SIG-M5 (cell line): ENCODE results near the gene ARL16.

Experiments used
- DNase-seq: peaks from one replicate; lab custom pipeline; 2025; lab: John Stamatoyannopoulos, UW

ARL16 gene

DNA sequence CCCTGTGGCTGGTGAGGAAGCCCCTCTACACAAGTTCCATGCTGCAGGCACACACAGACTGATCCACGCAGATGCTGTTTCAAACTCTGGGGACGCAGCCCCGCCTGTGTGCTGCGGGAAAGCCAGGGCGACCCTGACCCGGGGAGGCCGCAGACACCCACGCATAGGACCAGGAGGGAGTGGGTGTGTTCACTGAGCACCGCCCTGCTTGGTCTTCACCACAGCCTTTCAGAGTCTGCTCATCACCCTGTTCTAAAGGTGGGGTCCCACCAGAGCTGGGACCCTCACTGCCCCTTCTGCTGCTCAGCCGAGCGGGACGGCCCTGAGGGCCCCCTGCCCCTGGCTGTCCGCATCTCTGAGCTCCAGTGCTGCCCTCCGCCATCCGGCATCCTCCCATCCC is 39.1 kb downstream of the ARL16 start:
- no peak for DNase-seq

DNA sequence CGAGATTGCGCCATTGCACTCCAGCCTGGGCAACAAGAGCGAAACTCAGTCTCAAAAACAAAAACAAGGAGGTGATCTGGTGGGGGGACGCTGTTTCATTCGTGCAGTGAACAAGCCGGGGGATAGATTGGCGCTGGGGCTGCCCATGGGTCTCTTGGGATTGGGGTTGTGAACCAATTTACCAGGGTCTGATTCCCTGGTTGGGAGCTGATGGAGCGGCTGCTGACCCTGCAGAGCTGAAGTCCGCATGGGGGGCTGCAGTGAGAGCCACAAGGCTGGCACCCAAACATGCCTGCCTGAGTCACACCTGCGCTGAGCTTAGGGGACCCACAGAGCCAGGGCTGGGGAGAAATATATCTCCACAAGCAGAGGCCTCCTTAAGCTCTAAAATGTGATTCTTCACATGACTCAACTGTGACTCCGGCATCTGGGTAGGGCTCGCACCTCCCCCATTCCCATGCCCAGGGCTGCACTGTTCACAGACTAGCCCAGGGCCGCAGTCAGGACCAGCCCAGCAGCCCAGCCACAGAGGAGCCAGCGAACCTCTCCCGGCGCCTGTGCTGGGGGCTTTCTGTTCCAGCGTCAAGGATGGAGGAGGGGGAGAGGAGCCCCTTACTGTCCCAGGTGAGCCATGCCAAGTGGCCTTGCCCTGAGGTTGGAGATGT is 41.6 kb downstream of the ARL16 start:
- DNase-seq = no peak

GRCh38 chr17:81640011-81640410 is 43.6 kb downstream of the ARL16 start:
- DNase-seq = no peak

GRCh38 chr17:81638683-81639082 is 44.9 kb downstream of the ARL16 start:
- no peak for DNase-seq

GRCh38 chr17:81636505-81637288 is 46.9 kb downstream of the ARL16 start, which contains the start of the genes NPLOC4 and TSPAN10:
Gene NPLOC4 (minus strand): TSS chr17:81637112. CDS start chr17:81636930, 182 bp downstream.
Gene TSPAN10 (plus strand): TSS chr17:81637196. CDS start chr17:81642413, 5,217 bp downstream.
- DNase-seq = no peak

GRCh38 chr17:81635973-81636504 is 47.6 kb downstream of the ARL16 start:
- DNase-seq = no peak

DNA sequence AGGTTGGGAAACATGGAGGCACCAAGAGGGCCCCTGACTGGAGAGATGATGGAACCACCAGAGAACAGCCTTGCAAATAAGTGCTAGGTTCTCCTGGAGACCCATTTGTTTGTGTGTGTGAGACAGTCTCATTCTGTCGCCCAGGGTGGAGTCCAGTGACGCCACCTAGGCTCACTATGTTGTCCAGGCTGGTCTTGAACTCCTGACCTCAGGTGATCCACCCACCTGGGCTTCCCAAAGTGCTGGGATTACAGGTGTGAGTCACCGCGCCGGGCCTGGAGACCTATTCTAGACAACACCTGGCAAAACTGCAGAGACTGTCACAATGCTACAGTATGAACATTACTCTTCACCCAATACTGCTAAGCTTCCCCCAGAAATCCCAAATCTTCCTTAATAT is 48.2 kb downstream of the ARL16 start:
- DNase-seq = no peak

GRCh38 chr17:81631482-81631881 is 52.1 kb downstream of the ARL16 start:
- no peak for DNase-seq
